GM12801 (cell line): ENCODE data around the gene SLC29A2.

ENCODE experiments used
- TF ChIP-seq, protein P1 (sequence below): IDR thresholded peaks from one replicate; pipeline ENCODE4 v1.5.1; 2011; ENCODE audit warnings: control low read depth; ENCODE audit not compliant: insufficient read length; ENCODE audit errors: extremely low read depth

SLC29A2 gene

DNA sequence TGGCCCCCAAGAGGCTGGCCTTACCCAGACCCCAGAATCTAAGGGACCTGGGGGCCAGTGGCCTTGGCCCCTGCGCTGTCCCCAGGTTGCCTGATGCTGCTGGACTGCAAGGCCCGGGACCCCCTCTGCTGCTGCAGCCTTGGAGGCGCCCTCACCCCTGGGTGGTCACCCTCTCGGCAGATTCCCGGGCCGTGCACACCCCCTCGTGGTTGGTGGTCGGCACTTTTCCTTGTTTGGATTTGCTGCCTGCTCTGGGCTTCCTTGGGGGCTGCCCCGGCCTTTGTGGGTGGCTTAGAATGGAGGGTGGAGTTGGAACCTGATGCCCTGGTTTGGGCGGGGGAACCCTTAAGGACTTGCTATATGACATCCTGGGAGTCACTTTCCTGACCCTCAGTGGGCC, 40.6 kb downstream of the SLC29A2 start:
- TF ChIP-seq, protein P1, sequence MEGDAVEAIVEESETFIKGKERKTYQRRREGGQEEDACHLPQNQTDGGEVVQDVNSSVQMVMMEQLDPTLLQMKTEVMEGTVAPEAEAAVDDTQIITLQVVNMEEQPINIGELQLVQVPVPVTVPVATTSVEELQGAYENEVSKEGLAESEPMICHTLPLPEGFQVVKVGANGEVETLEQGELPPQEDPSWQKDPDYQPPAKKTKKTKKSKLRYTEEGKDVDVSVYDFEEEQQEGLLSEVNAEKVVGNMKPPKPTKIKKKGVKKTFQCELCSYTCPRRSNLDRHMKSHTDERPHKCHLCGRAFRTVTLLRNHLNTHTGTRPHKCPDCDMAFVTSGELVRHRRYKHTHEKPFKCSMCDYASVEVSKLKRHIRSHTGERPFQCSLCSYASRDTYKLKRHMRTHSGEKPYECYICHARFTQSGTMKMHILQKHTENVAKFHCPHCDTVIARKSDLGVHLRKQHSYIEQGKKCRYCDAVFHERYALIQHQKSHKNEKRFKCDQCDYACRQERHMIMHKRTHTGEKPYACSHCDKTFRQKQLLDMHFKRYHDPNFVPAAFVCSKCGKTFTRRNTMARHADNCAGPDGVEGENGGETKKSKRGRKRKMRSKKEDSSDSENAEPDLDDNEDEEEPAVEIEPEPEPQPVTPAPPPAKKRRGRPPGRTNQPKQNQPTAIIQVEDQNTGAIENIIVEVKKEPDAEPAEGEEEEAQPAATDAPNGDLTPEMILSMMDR: no peak

DNA sequence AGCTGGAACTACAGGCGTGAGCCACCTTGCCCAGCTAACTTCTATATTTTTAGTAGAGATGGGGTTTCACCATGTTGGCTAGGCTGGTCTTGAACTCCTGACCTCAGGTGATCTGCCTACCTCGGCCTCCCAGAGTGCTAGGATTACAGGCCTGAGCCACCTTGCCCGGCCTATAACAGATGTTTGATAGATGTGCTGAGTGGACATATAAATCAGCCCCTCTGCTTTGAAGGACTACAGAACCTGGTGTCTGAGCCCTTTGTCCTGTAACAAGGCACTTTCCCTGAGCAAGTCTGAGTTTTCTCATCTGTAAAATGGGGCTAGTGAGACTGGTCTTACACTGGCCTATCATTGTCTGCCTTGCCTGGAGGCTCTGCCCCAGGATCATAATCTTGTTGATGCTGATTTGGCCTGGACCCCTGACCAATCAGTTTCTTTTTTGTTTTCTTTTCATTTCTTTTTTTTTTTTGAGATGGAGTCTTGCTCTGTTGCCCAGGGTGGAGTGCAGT, 42.3 kb downstream of the SLC29A2 start:
- TF ChIP-seq, protein P1: no peak

DNA sequence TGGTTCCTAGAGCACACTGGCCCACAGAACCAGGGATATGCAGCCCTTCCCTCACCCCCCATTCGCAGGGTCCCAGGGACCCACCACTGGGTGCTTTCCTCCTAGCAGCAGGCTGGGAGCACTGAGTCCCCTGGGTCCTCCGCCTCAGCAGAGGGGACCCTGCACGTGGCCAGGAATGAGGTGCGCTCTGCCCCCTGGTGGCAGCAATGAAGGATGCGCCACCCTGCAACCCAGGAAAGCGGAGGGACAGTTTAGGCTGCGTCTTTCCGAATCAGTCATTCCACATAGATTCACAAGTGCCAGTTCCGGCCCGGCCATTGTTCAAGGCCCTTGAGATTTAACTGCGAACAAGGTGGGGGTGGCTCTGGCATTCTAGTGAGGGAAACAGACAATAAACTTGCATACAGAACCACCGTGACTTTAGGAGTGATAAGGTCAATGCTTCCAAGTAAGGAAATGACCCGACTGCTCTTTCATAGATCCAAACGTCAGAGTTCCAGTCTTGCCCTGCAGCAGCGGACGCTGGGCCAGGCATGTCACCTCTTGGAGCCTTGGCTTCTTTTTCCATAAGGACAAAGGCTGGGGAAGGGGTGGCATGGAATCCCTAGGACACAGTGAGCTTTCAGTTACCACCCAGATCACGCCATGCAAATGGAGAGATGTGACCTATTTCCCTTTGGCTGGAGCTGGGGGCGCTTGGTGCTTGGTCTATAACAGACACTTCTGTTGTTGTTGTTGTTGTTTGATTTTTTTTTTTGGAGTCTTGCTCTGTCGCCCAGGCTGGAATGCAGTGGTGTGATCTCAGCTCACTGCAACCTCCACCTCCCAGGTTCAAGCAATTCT, 43.0 kb downstream of the SLC29A2 start:
- TF ChIP-seq, protein P1: no peak

DNA sequence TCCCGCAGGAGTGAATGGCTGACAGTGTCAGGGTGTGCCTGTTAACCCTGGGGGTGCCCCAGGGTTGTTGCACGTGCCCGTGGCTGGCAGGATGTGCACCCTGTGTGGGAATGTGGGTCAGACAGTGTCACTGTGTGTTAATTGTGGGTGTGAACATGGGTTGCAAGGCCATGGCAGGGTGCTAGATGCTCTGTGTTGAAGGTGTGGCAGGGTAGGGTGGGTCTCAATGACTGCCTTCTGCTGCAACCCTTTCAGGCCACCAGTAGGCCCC, 43.6 kb downstream of the SLC29A2 start:
- TF ChIP-seq, protein P1: no peak

DNA sequence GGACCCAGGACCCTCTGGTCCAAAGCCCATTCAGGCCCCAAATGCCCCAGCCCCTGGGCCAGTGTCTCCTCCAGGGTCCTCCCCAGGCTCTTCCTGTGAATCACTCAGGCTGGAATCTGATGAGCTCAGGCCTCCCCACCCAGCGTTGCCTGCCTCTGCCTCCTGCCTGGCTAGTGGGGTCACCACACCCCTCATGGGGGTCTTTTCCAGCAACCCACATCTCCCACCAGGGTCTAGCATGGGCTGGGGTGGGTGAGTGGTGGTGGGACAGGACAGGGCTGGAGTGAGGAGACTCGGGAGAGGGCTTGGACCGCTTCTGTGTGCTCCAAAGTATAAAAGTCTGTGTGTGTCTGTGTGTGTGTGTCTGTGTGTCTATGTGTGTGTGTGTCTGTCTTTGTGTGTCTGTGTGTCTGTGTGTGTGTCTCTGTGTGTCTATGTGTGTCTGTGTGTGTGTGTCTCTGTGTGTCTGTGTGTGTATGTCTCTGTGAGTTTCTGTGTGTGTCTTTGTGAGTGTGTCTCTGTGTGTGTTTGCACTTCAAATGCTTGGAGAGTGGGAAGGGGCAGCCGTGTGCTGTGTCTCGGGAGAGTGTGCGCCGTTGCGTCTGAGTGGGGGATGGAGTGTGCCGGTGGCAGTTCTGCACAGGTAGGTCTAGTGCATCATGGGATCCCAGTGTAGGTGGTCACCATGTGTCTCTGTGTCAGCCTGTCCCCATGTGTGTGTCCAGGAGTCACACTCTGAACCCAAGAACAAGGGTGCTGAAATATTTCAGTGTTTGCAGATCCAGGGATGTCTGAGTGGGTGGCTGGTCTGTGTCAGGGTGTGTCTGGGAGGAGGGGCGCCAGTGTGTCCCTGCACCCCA, 44.2 kb downstream of the SLC29A2 start:
- TF ChIP-seq, protein P1: no peak

DNA sequence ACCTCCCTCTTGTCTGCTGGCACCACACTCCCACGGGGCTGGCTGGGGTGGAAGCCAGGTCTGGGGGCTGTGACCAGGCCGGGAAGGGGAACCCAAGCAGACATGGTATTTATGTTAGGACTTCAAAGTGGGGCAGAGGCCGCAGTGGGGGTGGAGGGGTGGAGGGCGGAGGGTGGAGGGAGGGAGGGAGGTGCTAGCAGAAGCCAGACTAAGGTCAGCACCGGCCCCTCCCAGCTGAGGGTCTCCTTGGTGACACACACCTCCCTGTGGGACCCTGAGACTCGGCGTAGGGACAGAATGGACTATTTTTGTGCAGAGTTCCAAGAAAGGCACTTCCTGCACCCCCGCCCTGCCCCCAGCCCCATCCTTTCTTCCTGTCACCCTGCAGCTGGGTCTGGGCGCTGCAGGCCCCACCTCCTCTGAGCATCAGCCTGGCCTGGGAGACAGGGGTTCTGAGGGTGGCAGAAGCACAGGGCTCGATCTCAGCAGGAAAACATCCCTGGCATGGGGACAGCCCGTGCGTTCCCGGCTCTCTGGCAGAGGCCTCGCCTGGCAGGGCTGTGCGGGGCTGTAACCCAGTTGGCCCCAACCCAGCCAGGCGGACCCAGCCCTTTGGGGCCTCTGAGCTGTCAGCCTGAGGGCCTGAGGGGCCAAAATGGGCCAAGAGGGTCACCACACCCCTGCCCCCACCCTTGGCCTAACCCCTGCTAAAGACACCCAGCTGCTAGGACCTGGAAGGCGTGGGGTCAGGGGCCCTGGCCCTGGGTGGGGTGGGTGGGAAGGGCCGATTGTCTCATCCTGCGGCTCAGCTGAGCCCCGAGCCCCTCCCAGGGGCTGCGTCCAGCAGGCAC, 45.1 kb downstream of the SLC29A2 start:
- TF ChIP-seq, protein P1: no peak

DNA sequence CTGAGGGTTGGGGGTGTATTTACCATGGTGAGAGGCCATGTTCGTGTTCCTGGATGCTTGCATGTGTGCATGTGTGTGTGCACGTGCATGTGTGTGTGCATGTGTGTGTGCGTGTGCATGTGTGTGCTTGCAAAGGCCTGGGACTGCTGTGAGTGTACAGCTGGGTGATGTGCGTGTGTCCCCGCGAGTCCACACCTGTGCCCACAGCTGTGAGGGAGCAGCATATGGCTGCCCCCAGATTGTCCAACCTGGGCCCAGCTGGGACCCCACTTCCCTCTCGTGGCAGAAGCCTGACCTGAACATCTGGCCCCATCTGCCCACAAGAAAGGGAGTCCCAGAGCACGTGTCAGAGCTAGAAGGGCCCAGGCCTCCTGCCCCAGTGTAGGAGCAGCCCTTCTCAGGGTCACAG, 46.3 kb downstream of the SLC29A2 start:
- TF ChIP-seq, protein P1: no peak
